GM12872 (cell line): ENCODE results near the gene UBE2O.
A peak's percentile ranks its signal among the peaks of the same experiment; 100 is the strongest.

Experiments used
- CTCF ChIP-seq: IDR thresholded peaks from 3 replicates; pipeline ENCODE4 v1.5.1; 2011; ENCODE audit warnings: low read depth, mild to moderate bottlenecking, low read length, moderate library complexity; ENCODE audit not compliant: insufficient read depth

Gene UBE2O

GRCh38 chr17:76462556-76463290 lies 9.8 kb upstream of the UBE2O start:
- TF ChIP-seq CTCF: no peak

GRCh38 chr17:76461765-76462555 lies 9.0 kb upstream of the UBE2O start:
- no peak for TF ChIP-seq CTCF

GRCh38 chr17:76459674-76460073 lies 6.7 kb upstream of the UBE2O start:
- TF ChIP-seq CTCF: no peak

GRCh38 chr17:76458580-76459490 lies 5.9 kb upstream of the UBE2O start:
- TF ChIP-seq CTCF: peak; percentile 65

- TF ChIP-seq CTCF: no peak
Measured at GRCh38 chr17:76453431-76453743, 435 bp upstream of the UBE2O start.

- no peak for TF ChIP-seq CTCF
Measured at GRCh38 chr17:76452127-76452659, 759 bp downstream of the UBE2O start.

GRCh38 chr17:76451506-76451905 lies 1.4 kb downstream of the UBE2O start:
- TF ChIP-seq CTCF: no peak
